ENCODE results near the gene KRT71. TPM values are rescaled to one million over a fixed set of nuclear protein-coding genes. Genes with fewer than 3 reads are reported as not detected.

The KRT71 gene
- total RNA-seq, 1 experiment from 2014 or later, result not detected

DNA sequence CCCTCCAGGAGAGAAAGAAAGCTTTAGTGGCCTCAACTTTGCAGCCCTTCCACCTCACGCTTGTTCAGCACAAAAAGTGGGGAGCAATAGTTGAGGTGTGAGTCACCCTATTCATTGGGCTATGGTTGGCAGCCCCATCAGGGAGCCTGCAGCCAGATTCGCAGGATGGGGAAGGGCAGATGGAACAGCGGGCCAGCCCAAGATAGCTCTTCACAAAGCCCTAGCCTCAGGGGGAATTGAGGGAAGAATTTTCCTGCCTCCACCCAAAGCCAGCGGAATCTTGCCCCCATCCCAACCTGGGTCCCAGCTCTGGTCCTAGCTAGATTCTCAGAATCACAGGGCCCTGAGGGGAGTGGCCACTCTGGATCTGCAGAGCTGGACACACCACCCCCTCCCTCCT lies 29.1 kb downstream of the KRT71 start:
- Mint-ChIP-seq H3K4me3 (no peak overlapping the region), H3K9me3 (no peaks in the 10 kb centered on the region), H3K4me1 (peaks cover 7% of the 10 kb centered on the region), H3K36me3 (no peaks in the 10 kb centered on the region), H3K27me3 (ENCODE audit: low read depth) (no peaks in the 10 kb centered on the region), H3K27ac (no peak overlapping the region)
- TF ChIP-seq MYBL2 (CRISPR knock-in tag; IDR thresholded peaks at IDR 0.05) (no peak), NR3C1 (CRISPR knock-in tag; conservative IDR thresholded peaks at IDR 0.05; ENCODE audit: low read depth) (no peak)
- ChIA-PET CTCF (interaction anchor here (1.4 kb wide), 1 partner anchor 128 kb away, joined by 4 read pairs; no protein-coding TSS in a partner anchor), POLR2A (no interaction called here)
- no peak for ATAC-seq
- no peak for DNase-seq (ENCODE audit: low spot score)

- no peak for TF ChIP-seq PREB (CRISPR knock-in tag; IDR thresholded peaks at IDR 0.05; ENCODE audit: borderline replicate concordance)
- TF ChIP-seq JUN (CRISPR knock-in tag; IDR thresholded peaks at IDR 0.05), result no peak
- TF ChIP-seq ATF2 (CRISPR knock-in tag; IDR thresholded peaks at IDR 0.05; ENCODE audit: borderline replicate concordance, low read depth), result no peak
- no peak for TF ChIP-seq USF2 (CRISPR knock-in tag; IDR thresholded peaks at IDR 0.05)
- no peak for TF ChIP-seq TEAD1 (CRISPR knock-in tag; IDR thresholded peaks at IDR 0.05)
- TF ChIP-seq ZNF423 (CRISPR knock-in tag; IDR thresholded peaks at IDR 0.05), result peak; percentile 47; the same call in 1 of the 2 replicates
- no peaks in the 10 kb centered on the region for H3K36me3 Mint-ChIP-seq
- peak overlapping the region; percentile 36; the same call in 1 of the 2 replicates for H3K27ac Mint-ChIP-seq
These were observed 30.5 kb downstream of the KRT71 start for GRCh38 chr12:52522346-52523011.

GRCh38 chr12:52521568-52522266 lies 31.2 kb downstream of the KRT71 start:
- no peaks in the 10 kb centered on the region for H3K36me3 Mint-ChIP-seq
- TF ChIP-seq, protein P1, sequence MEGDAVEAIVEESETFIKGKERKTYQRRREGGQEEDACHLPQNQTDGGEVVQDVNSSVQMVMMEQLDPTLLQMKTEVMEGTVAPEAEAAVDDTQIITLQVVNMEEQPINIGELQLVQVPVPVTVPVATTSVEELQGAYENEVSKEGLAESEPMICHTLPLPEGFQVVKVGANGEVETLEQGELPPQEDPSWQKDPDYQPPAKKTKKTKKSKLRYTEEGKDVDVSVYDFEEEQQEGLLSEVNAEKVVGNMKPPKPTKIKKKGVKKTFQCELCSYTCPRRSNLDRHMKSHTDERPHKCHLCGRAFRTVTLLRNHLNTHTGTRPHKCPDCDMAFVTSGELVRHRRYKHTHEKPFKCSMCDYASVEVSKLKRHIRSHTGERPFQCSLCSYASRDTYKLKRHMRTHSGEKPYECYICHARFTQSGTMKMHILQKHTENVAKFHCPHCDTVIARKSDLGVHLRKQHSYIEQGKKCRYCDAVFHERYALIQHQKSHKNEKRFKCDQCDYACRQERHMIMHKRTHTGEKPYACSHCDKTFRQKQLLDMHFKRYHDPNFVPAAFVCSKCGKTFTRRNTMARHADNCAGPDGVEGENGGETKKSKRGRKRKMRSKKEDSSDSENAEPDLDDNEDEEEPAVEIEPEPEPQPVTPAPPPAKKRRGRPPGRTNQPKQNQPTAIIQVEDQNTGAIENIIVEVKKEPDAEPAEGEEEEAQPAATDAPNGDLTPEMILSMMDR (IDR thresholded peaks at IDR 0.05), result no peak
- TF ChIP-seq ZNF671 (CRISPR knock-in tag; IDR thresholded peaks at IDR 0.05), result no peak
- TF ChIP-seq, protein P2, sequence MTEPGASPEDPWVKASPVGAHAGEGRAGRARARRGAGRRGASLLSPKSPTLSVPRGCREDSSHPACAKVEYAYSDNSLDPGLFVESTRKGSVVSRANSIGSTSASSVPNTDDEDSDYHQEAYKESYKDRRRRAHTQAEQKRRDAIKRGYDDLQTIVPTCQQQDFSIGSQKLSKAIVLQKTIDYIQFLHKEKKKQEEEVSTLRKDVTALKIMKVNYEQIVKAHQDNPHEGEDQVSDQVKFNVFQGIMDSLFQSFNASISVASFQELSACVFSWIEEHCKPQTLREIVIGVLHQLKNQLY (CRISPR knock-in tag; IDR thresholded peaks at IDR 0.05), result no peak
- TF ChIP-seq, protein P3, sequence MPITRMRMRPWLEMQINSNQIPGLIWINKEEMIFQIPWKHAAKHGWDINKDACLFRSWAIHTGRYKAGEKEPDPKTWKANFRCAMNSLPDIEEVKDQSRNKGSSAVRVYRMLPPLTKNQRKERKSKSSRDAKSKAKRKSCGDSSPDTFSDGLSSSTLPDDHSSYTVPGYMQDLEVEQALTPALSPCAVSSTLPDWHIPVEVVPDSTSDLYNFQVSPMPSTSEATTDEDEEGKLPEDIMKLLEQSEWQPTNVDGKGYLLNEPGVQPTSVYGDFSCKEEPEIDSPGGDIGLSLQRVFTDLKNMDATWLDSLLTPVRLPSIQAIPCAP (CRISPR knock-in tag; IDR thresholded peaks at IDR 0.05), result no peak
- no peaks in the 10 kb centered on the region for H3K9me3 Mint-ChIP-seq
- POLR2A ChIA-PET, result no interaction called here
- CTCF ChIA-PET, result interaction anchor here (0.8 to 3.5 kb wide), 15 partner anchors 9 to 459 kb away, joined by 3 to 24 read pairs (median 4); no protein-coding TSS in a partner anchor
- H3K4me1 Mint-ChIP-seq, result peaks cover 7% of the 10 kb centered on the region
- H3K4me3 Mint-ChIP-seq, result no peak overlapping the region
- no peaks in the 10 kb centered on the region for H3K27me3 Mint-ChIP-seq (ENCODE audit: low read depth)
- H3K27ac Mint-ChIP-seq, result no peak overlapping the region
- ATAC-seq (peak; percentile 24; the same call in 1 of the 2 replicates), DNase-seq (ENCODE audit: low spot score) (no peak)

More at GRCh38 chr12:52522346-52523011, 30.5 kb downstream of the KRT71 start:
- ChIA-PET CTCF (interaction anchor here (0.9 to 3.5 kb wide), 7 partner anchors 10 to 348 kb away, joined by 3 to 24 read pairs (median 4); no protein-coding TSS in a partner anchor), POLR2A (no interaction called here)
- Mint-ChIP-seq H3K9me3 (no peaks in the 10 kb centered on the region), H3K27me3 (ENCODE audit: low read depth) (no peaks in the 10 kb centered on the region), H3K4me3 (no peak overlapping the region), H3K4me1 (peaks cover 7% of the 10 kb centered on the region)
- DNase-seq (ENCODE audit: low spot score) (no peak), ATAC-seq (no peak)

All from WTC11 (cell line).